ENCODE data around the gene BARHL2.

Gene BARHL2

GRCh38 chr1:90675161-90675847, 41.8 kb downstream of the BARHL2 start:
- H3K27ac ChIP-seq, result no peak overlapping the region
- TF ChIP-seq, protein P1, sequence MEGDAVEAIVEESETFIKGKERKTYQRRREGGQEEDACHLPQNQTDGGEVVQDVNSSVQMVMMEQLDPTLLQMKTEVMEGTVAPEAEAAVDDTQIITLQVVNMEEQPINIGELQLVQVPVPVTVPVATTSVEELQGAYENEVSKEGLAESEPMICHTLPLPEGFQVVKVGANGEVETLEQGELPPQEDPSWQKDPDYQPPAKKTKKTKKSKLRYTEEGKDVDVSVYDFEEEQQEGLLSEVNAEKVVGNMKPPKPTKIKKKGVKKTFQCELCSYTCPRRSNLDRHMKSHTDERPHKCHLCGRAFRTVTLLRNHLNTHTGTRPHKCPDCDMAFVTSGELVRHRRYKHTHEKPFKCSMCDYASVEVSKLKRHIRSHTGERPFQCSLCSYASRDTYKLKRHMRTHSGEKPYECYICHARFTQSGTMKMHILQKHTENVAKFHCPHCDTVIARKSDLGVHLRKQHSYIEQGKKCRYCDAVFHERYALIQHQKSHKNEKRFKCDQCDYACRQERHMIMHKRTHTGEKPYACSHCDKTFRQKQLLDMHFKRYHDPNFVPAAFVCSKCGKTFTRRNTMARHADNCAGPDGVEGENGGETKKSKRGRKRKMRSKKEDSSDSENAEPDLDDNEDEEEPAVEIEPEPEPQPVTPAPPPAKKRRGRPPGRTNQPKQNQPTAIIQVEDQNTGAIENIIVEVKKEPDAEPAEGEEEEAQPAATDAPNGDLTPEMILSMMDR (conservative IDR thresholded peaks at IDR 0.05), result no peak

- TF ChIP-seq, protein P1 (conservative IDR thresholded peaks at IDR 0.05), result no peak
- no peak overlapping the region for H3K27ac ChIP-seq
Measured at GRCh38 chr1:90671741-90672140, 45.4 kb downstream of the BARHL2 start.

DNA sequence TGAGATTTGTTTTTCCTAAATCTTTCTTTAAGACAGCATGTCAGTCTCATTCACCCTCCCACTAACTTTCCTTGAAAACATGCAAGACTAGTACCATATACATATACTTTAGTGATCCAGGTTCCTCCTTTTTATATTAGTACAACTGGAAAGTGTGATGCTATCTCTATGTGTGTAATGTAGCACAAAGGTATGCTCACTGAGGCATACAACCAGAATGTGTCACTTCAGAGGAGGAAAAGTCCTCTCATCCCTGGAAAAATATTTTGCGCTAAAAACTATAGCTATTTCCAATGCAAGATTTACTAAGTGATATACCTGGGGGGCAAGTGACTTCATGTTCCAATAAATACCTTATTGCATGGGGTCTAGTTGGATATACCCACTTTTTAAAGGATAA, 45.9 kb downstream of the BARHL2 start:
- H3K27ac ChIP-seq, result no peak overlapping the region
- TF ChIP-seq, protein P1 (conservative IDR thresholded peaks at IDR 0.05), result no peak
